Stomach (tissue), 9 donors: ENCODE data around the gene MMEL1. TPM values are rescaled to one million over a fixed set of nuclear protein-coding genes. Genes with fewer than 3 reads are reported as not detected.
"Not testable (repeated sequence)": the region's sequence is repeated elsewhere in the genome, so short reads cannot be mapped to it uniquely, and the experiment has no call there.

ENCODE experiments used
- DNase-seq, 2 donors: peaks; one replicate each; pipeline versions ENCODE4 v3.0.0 to v3.0.0-alpha.2; 2013 to 2019
- H3K27ac ChIP-seq, 5 donors: fragments of 200-600 bp in 4 of 5; sonication (generic) in 4 of 5; one replicate each; pipeline ENCODE4 v1.5.1; 2013 to 2019; ENCODE audit warnings: mild to moderate bottlenecking in 1 of 5, moderate library complexity in 1 of 5
- H3K27me3 ChIP-seq, 3 donors: fragments of 200-600 bp; sonication (generic); one replicate each; pipeline ENCODE4 v1.5.1; 2017 to 2019; ENCODE audit warnings: mixed run types in 1 of 3
- H3K36me3 ChIP-seq, 4 donors: fragments of 200-600 bp; sonication (generic); 1 replicate in 3 of 4; 2 replicates in 1 of 4; pipeline ENCODE4 v1.5.1; 2016 to 2019
- H3K4me1 ChIP-seq, 4 donors: fragments of 200-600 bp; sonication (generic); one replicate each; pipeline ENCODE4 v1.5.1; 2016 to 2019
- H3K4me3 ChIP-seq, 4 donors: fragments of 200-600 bp; sonication (generic) in 3 of 4; one replicate each; pipeline ENCODE4 v1.5.1; 2016 to 2019; ENCODE audit warnings: mild to moderate bottlenecking in 1 of 4
- H3K9me3 ChIP-seq, 4 donors: fragments of 200-600 bp; sonication (generic); one replicate each; pipeline ENCODE4 v1.5.1; 2016 to 2019
- EP300 ChIP-seq: sonication (generic); formaldehyde crosslinking; IDR thresholded peaks from one replicate; pipeline ENCODE4 v1.6.1; 2017; ENCODE audit warnings: antibody characterized with exemption
- POLR2A ChIP-seq, 4 donors: fragments of 450-650 bp; IDR thresholded peaks; one replicate each; pipeline ENCODE4 v1.6.1; 2016; ENCODE audit warnings: antibody characterized with exemption in 4 of 4, control low read depth in 2 of 4, mild to moderate bottlenecking in 1 of 4, moderate library complexity in 1 of 4
- POLR2AphosphoS5 ChIP-seq, 3 donors: sonication (generic); formaldehyde crosslinking; IDR thresholded peaks; one replicate each; pipeline ENCODE4 v1.6.1; 2016; ENCODE audit warnings: antibody characterized with exemption in 3 of 3
- WGBS, 5 donors: extraction: QIAGEN DNeasy Blood & Tissue Kit in 3 of 5; methylation state at CpG; one replicate each; pipeline versions ENCODE4 v1.1.5 to v1.1.7; 2013 to 2018; 5-methylcytosine and 5-hydroxymethylcytosine counted together
- intact Hi-C: fragments of 100-400 bp; cut with DNase I; formaldehyde crosslinking; loops from one replicate; pipeline ENCODE4 v1.15.1; 2023; ENCODE audit warnings: low total_unique reads
- polyA plus RNA-seq, 3 donors: library from polyadenylated mRNA; stranded (reverse); fragments of 200-250 nt; gene quantifications; one replicate each; pipeline ENCODE4 v1.2.3, GENCODE V29; 2013
- total RNA-seq, 5 donors: library from RNA; depleted of rRNA; stranded (reverse); fragments of >200 nt; gene quantifications; one replicate each; pipeline versions ENCODE4 v1.1.0 to v1.2.3, GENCODE V29; 2014 to 2016
- TF ChIP-seq, protein P1 (sequence below), 7 experiments: fragments of 450-650 bp in 4 of 7; fragments of 200-600 bp in 3 of 7; sonication (generic) in 3 of 7; IDR thresholded peaks; one replicate each; pipeline ENCODE4 v1.5.1; 2016 to 2019; ENCODE audit warnings: antibody characterized with exemption in 7 of 7, control low read depth in 2 of 7, mild to moderate bottlenecking in 1 of 7
- donor health status: healthy with polysubstance abuse.
- donor health status: Bipolar disorder and iron deficiency.
- donor health status: healthy.

The MMEL1 gene
- total and polyA plus RNA-seq, 8 donors: 1.3 to 190 (median 23.6) TPM

DNA sequence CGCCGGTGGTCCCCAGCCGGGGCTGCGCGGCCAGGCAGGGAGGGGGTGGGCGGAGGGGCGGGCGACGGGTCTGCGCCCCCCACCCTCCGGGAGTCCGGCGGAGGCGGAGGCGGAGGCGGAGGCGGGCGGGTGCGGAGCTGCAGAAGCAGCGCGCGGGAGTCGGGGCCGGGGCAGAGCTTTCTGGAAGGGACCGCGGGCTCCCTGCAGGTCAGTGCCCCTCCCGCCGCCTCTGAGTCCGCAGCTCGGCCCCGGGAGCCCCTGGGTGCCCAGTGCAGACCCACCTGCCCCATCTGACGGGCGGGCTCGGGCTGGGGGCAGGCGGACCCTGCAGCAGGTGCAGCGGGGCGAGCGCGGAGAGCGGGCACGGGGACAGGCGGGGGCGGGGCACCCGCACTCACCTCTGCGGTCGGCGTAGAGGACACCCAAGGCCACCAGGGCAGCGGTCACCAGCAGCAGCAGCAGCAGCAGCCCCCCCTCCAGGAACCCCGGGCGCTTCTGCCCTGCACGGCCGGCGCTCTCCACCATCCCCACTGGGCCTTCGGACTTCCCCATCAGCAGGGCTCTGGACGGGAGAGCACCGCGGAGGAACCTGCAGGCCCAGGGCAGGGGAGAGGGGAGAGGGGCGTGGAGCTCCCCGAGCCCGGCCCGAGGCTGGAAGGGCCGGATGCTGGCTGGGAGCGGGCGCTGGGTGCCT, 3.7 kb downstream of the MMEL1 start:
- TF ChIP-seq POLR2A (IDR thresholded peaks at IDR 0.05) (no peak), POLR2AphosphoS5 (IDR thresholded peaks at IDR 0.05) (no peak), EP300 (no peak)
- TF ChIP-seq, protein P1, sequence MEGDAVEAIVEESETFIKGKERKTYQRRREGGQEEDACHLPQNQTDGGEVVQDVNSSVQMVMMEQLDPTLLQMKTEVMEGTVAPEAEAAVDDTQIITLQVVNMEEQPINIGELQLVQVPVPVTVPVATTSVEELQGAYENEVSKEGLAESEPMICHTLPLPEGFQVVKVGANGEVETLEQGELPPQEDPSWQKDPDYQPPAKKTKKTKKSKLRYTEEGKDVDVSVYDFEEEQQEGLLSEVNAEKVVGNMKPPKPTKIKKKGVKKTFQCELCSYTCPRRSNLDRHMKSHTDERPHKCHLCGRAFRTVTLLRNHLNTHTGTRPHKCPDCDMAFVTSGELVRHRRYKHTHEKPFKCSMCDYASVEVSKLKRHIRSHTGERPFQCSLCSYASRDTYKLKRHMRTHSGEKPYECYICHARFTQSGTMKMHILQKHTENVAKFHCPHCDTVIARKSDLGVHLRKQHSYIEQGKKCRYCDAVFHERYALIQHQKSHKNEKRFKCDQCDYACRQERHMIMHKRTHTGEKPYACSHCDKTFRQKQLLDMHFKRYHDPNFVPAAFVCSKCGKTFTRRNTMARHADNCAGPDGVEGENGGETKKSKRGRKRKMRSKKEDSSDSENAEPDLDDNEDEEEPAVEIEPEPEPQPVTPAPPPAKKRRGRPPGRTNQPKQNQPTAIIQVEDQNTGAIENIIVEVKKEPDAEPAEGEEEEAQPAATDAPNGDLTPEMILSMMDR (IDR thresholded peaks at IDR 0.05): no peak
- H3K9me3 ChIP-seq: no peaks in the 10 kb centered on the region
- 1 to 4% (median 3%) methylated on average over 24 to 64 of the region's 64 CpGs; no CpG with 5 or more reads in 1 of the 5 donors for WGBS, 5 donors
- DNase-seq: no peak
- H3K27me3 ChIP-seq: peaks cover 26 to 98% (median 64%) of the 10 kb centered on the region in 3 donors
- H3K4me3 ChIP-seq: peak overlapping the region in 2 of 4 donors; percentile 6 to 19
- intact Hi-C loops: no loop called here
- H3K27ac ChIP-seq: no peak overlapping the region
- no peaks in the 10 kb centered on the region for H3K36me3 ChIP-seq
- H3K4me1 ChIP-seq: peaks cover 0 to 21% (median 15%) of the 10 kb centered on the region in 4 donors

DNA sequence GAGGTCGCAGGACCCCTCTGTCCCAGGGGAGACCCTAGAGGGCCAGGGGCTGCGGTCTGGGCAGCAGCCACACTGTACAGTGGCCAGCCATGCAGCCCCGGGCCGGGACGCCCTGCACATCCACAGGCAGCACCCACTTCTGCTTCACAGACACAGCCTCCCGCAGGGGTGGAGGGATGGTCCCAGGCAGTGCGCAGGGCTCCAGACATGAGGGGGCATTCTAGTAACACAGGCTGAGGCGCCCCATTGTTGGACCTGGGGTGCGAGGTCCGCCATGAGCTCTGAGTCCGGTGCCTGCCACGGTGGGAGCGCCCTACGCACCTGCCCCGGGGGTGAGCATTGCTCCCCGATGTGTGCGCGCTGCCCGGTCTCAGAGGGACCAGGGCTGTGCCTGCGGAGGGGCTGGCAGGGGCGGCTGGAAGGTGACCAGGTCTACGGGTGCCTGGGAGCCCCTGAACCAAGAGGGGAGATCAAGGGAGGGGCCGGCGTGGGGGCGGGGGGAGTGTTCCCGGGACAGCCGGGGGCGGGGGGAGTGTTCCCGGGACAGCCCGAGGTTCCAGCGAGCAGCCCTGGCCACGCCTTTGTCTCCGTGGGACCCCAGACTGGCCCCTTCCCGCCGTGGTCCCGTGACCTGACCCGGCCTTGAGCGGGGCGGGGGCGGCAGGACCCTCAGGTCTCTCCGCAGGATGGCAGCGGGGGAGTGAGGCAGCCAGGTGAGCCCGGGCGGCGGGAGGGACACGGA, 4.5 kb downstream of the MMEL1 start:
- no peak for TF ChIP-seq POLR2A (IDR thresholded peaks at IDR 0.05)
- no peak for TF ChIP-seq EP300
- no peak for TF ChIP-seq POLR2AphosphoS5 (IDR thresholded peaks at IDR 0.05)
- TF ChIP-seq, protein P1 (IDR thresholded peaks at IDR 0.05): no peak
- intact Hi-C loops: no loop called here
- H3K27me3 ChIP-seq: peaks cover 20 to 93% (median 57%) of the 10 kb centered on the region in 3 donors
- H3K4me1 ChIP-seq: peaks cover 0 to 21% (median 15%) of the 10 kb centered on the region in 4 donors
- H3K9me3 ChIP-seq: no peaks in the 10 kb centered on the region
- DNase-seq: no peak
- H3K4me3 ChIP-seq: peak overlapping the region in 2 of 4 donors; percentile 6 to 19
- no peak overlapping the region for H3K27ac ChIP-seq
- H3K36me3 ChIP-seq: no peaks in the 10 kb centered on the region
- 3 to 7% (median 7%) methylated on average over 7 to 46 of the region's 46 CpGs for WGBS, 5 donors

DNA sequence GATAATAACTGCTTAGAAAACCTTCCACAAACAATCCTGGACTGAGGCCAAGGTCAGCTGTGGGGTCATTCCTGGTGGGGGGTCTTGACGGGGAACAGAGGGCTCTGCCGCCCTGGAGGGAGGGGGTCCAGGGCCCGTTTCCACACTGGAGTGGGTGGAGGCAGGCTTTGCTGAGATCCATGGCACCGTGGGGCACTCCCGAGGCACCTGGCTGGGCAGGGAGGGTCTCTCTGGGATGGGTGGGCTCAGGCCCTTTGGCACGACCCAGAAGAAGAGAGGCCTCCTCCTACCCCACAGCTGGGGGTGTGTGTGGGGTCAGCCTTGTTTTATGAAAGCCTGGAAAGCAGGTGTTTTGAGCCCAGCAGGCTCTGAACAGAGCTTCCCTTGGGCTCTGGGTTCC, 5.1 kb downstream of the MMEL1 start:
- Histone ChIP-seq H3K9me3 (no peaks in the 10 kb centered on the region), H3K27me3 (peaks cover 20 to 87% (median 51%) of the 10 kb centered on the region in 3 donors), H3K4me3 (no peak overlapping the region), H3K36me3 (no peaks in the 10 kb centered on the region), H3K27ac (no peak overlapping the region), H3K4me1 (peaks cover 0 to 16% (median 15%) of the 10 kb centered on the region in 4 donors)
- intact Hi-C loops: no loop called here
- TF ChIP-seq POLR2A (IDR thresholded peaks at IDR 0.05): no peak
- TF ChIP-seq POLR2AphosphoS5 (IDR thresholded peaks at IDR 0.05): no peak
- WGBS, 5 donors: 26 to 41% (median 32%) methylated on average over 6 of the region's 6 CpGs
- DNase-seq: no peak

DNA sequence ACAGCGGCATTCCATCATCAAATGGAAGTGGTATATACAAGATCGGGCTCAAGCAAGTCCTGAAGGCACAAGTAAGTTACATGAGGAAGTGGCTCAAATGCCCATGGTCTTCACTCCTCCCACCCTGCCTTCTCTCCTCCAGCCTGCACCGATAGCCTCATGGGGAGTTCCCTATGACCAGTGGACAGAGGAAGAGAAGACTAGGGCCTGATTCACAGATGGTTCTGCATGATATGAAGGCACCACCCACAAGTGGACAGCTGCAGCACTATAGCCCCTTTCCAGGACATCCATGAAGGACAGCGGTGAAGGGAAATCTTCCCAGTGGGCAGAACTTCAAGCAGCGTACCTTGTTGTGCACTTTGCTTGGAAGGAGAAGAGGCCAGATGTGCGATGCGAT, 7.1 kb downstream of the MMEL1 start:
- peaks cover 15 to 84% (median 51%) of the 10 kb centered on the region in 3 donors for H3K27me3 ChIP-seq

DNA sequence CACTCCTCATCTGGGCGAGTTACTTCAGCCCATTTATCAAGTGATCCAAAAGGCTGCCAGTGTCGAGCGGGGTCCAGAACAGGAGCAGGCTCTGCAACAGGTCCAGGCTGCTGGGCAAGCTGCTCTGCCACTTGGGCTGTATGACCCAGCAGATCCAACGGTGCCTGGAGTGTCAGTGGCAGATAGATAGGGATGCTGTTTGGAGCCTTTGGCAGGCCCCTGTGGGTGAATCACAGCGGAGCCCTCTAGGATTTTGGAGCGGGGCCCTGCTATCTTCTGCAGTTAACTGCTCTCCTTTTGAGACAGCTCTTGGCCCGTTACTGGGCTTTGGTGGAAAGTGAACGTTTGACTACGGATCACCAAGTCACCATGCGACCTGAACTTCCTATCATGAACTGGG, 7.5 kb downstream of the MMEL1 start:
- H3K9me3 ChIP-seq: peaks cover 0 to 2% (median 0%) of the 10 kb centered on the region in 4 donors
- no peak overlapping the region for H3K4me3 ChIP-seq
- no peaks in the 10 kb centered on the region for H3K36me3 ChIP-seq
- H3K27me3 ChIP-seq: peaks cover 15 to 81% (median 51%) of the 10 kb centered on the region in 3 donors
- peaks cover 0 to 15% (median 14%) of the 10 kb centered on the region in 4 donors for H3K4me1 ChIP-seq
- 76 to 92% (median 92%) methylated on average over 9 to 10 of the region's 10 CpGs for WGBS, 5 donors
- intact Hi-C loops: no loop called here
- TF ChIP-seq EP300: no peak
- TF ChIP-seq POLR2A (IDR thresholded peaks at IDR 0.05): no peak
- TF ChIP-seq, protein P1 (IDR thresholded peaks at IDR 0.05): no peak
- no peak for TF ChIP-seq POLR2AphosphoS5 (IDR thresholded peaks at IDR 0.05)
- H3K27ac ChIP-seq: no peak overlapping the region
- DNase-seq: no peak

More for the DNA sequence above, 7.1 kb downstream of the MMEL1 start:
- intact Hi-C loops, H3K4me3 ChIP-seq, H3K27ac ChIP-seq, H3K36me3 ChIP-seq, H3K9me3 ChIP-seq, DNase-seq: not testable (repeated sequence)
- WGBS, 5 donors: 63 to 77% (median 72%) methylated on average over 7 of the region's 7 CpGs
- peaks cover 0 to 15% (median 14%) of the 10 kb centered on the region in 4 donors for H3K4me1 ChIP-seq
